Measurements from ENCODE around the gene PPFIA2.

PPFIA2 gene

DNA sequence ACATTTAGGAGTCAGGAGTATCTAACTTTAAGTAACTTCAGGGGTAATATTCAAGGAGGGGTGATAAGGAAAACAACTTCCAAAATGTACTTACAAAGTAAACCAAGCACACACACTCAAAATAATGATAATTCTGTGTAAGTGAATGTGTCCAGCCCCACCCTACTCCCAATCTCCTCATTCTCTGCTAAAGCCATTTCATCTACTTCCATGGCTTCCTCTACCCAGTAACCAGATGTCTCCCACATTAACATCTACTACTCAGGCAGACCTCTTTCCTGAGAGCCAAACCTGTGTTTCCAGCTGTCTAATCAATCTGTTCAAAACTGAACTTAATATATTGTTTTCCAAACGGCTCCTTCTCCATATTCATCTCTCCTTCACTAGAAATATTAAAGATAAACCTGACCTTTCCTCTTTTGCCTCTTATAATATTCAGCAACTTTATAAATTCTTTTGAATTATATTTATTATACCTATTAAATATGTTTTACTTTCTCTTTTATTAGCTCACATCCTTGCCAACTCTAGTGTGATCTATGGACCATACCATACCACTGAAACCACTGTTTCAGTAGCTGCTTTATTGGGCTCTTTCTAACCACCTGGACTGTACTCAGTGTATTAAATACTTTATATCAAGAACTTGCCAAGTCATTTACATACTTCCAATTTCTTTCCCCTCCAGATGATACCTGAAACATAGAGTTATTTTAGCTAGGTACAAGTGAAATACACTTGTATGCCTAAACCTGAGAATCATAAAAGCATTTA, 170.7 kb downstream of the PPFIA2 start:
- FAIRE-seq: no peak
- TF ChIP-seq POLR2A (IDR thresholded peaks at IDR 0.05; ENCODE audit: low read depth, low read length) (no peak), POLR2AphosphoS5 (IDR thresholded peaks at IDR 0.05; ENCODE audit: low read depth, low read length) (no peak), TAF1 (IDR thresholded peaks at IDR 0.05; ENCODE audit: borderline replicate concordance, low read depth, low read length) (no peak)
- no peak for DNase-seq (ENCODE audit: insufficient read length)

DNA sequence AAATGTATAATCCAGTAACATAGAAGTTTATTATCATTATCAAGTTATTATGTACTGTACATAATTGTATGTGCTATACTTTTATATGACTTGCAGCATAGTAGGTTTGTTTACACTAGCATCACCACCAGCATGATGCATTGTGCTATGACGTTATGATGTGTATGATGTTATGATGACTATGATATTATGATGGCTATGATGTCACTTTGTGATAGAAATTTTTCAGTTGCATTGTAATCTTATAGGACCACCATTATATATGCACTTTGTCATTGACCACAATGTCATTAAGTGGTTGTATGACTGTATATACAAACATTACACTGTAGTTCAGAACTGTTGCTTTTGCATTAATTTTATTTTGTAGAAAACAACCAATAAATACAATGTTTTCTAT, 173.4 kb downstream of the PPFIA2 start:
- no peak for TF ChIP-seq TAF1 (IDR thresholded peaks at IDR 0.05; ENCODE audit: borderline replicate concordance, low read depth, low read length)
- no peak for TF ChIP-seq POLR2A (IDR thresholded peaks at IDR 0.05; ENCODE audit: low read depth, low read length)
- TF ChIP-seq POLR2AphosphoS5 (IDR thresholded peaks at IDR 0.05; ENCODE audit: low read depth, low read length): no peak
- FAIRE-seq (no peak), DNase-seq (ENCODE audit: insufficient read length) (no peak)

DNA sequence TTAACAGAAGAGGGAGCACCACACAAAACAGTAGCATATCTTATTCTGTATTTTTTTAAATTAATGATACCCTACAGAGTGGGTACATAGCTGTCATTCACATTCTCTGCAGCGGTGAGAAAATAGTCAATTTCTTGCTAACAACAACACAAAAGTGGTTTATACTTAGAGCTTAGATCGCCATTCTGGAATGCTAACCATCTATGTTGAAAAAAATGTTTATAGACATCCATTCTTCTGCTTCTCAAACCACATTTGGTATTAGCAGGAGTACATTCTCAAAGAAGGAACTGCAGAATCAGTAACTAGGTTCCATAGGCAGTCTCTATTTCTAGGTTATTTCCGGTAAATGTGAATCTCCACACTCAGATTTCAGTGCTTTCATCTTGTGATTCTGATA, 185.9 kb downstream of the PPFIA2 start:
- FAIRE-seq (no peak), DNase-seq (ENCODE audit: insufficient read length) (no peak)
- no peak for TF ChIP-seq POLR2A (IDR thresholded peaks at IDR 0.05; ENCODE audit: low read depth, low read length)
- no peak for TF ChIP-seq TAF1 (IDR thresholded peaks at IDR 0.05; ENCODE audit: borderline replicate concordance, low read depth, low read length)
- TF ChIP-seq POLR2AphosphoS5 (IDR thresholded peaks at IDR 0.05; ENCODE audit: low read depth, low read length): no peak

DNA sequence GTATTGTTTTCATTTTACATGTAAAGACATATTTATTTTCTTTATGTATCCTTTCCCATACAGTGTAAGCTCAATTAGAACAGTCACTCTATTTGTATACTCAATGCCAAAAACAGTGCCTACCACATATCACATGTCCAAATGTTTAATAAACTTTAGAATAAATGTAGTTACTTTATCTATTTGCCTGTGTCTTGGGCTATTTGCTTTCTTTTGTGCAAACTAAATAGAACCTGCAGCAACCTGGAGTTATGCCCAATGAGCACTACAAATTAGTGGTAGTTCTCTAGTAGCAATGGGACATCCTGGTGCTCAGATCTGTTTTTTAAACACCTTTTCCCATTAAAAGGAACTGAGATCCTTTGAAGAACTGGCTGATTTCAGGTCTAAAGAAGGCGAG, 186.7 kb downstream of the PPFIA2 start:
- DNase-seq (ENCODE audit: insufficient read length) (no peak), FAIRE-seq (no peak)
- TF ChIP-seq TAF1 (IDR thresholded peaks at IDR 0.05; ENCODE audit: borderline replicate concordance, low read depth, low read length) (no peak), POLR2AphosphoS5 (IDR thresholded peaks at IDR 0.05; ENCODE audit: low read depth, low read length) (no peak)

DNA sequence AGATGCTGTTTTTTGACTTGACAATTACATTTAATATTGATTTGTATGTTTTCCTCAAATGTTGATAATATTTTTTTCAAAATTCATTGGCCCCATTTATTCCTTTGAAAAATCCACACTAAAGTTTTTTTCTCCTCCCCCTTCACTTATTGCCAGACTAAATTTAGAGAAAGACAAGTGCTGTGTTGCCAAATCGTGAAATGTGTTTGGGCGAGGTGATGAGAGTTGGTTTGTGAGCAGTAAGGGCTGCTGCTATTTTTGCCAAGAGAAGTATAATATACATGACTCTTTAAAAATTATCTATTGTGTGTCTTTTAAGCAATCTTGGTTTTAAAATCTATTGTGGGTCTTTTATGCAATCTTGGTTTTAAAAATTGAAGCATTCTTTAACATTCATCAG, 188.9 kb downstream of the PPFIA2 start:
- FAIRE-seq (no peak), DNase-seq (ENCODE audit: insufficient read length) (no peak)
- TF ChIP-seq POLR2A (IDR thresholded peaks at IDR 0.05; ENCODE audit: low read depth, low read length) (no peak), TAF1 (IDR thresholded peaks at IDR 0.05; ENCODE audit: borderline replicate concordance, low read depth, low read length) (no peak), POLR2AphosphoS5 (IDR thresholded peaks at IDR 0.05; ENCODE audit: low read depth, low read length) (no peak)

DNA sequence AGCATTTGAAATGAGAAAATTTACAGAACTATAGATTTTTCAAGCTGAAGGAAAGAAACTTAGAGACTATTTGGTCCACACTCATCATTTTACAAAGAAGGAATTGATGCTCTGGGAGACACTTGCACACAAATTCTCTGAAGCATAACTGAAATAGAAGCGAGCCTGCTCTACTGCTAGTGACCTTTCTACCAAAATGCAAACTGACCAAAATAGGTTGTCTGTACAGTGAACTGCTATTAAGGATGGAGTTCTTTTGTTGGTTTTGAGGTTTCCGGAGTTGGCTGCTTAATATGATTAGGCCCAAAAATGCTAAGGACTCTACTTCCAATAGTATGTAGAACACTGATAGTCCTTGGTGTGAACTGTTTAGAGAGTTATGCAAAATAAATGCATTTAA, 194.9 kb downstream of the PPFIA2 start:
- FAIRE-seq (no peak), DNase-seq (ENCODE audit: insufficient read length) (no peak)
- TF ChIP-seq POLR2A (IDR thresholded peaks at IDR 0.05; ENCODE audit: low read depth, low read length) (no peak), TAF1 (IDR thresholded peaks at IDR 0.05; ENCODE audit: borderline replicate concordance, low read depth, low read length) (no peak), POLR2AphosphoS5 (IDR thresholded peaks at IDR 0.05; ENCODE audit: low read depth, low read length) (no peak)

DNA sequence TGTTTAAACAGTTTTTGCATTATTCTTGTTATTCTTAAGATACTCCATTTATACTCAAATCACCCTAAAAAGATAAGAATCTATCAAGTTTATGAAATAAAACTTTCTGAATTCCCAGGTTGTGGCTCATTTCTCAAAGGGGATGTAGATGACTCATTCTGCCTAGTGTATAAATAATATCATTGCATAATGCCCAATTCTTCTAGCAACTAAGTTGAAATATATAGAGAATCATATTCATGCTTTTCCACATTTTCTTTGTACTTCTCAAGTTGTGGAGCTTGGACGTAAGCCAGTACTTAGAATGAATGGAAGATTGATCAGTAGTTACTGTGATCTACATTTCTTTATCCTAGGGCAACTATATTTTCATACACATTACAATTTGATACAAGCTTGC, 201.1 kb downstream of the PPFIA2 start:
- FAIRE-seq: no peak
- DNase-seq (ENCODE audit: insufficient read length): no peak
- no peak for TF ChIP-seq TAF1 (IDR thresholded peaks at IDR 0.05; ENCODE audit: borderline replicate concordance, low read depth, low read length)
- no peak for TF ChIP-seq POLR2A (IDR thresholded peaks at IDR 0.05; ENCODE audit: low read depth, low read length)
- TF ChIP-seq POLR2AphosphoS5 (IDR thresholded peaks at IDR 0.05; ENCODE audit: low read depth, low read length): no peak

DNA sequence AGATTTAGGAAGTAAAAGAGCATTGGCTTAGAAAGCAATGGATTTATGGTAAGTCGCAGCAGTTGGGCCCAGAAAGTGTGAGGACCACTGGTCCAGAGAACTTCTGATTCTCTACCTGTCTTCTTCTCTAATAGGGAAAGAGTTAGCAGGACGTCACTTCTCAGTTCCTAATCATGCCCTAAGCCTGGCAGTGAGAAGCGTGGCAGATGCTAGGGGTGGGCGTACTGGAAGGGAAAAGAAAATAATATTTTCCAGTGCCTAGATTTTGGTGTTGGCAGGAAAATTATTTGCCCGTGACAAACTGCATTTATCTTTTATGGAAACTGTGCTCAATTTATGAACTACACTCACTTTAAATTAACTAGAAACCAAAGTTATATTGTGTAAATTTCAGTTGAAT, 212.3 kb downstream of the PPFIA2 start:
- FAIRE-seq (no peak), DNase-seq (ENCODE audit: insufficient read length) (no peak)
- TF ChIP-seq POLR2AphosphoS5 (IDR thresholded peaks at IDR 0.05; ENCODE audit: low read depth, low read length) (no peak), TAF1 (IDR thresholded peaks at IDR 0.05; ENCODE audit: borderline replicate concordance, low read depth, low read length) (no peak), POLR2A (IDR thresholded peaks at IDR 0.05; ENCODE audit: low read depth, low read length) (no peak)

DNA sequence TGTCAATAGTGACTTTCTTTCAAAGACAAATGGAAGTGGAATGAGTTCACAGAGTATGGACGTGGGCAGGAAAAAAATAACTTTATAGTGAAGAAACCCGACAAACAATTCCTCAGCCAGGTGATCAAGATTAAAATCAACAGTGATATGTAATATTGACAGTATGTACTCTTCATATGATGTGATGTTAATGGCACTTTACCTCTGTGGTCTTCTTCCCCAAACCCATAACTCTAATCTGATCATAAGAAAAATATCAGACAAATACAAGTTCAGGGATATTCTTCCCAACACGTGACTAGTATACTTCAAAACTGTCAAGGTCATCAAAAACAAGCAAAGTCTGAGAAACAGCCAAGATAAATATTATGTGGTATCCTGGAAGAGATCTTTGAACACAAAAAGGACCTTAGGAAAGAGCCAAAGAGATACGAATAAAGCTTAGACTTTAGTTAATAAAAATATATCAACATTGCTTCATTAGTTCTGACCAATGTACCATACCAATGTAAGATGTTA, 215.5 kb downstream of the PPFIA2 start:
- DNase-seq (ENCODE audit: insufficient read length) (no peak), FAIRE-seq (no peak)
- TF ChIP-seq POLR2AphosphoS5 (IDR thresholded peaks at IDR 0.05; ENCODE audit: low read depth, low read length) (no peak), POLR2A (IDR thresholded peaks at IDR 0.05; ENCODE audit: low read depth, low read length) (no peak), TAF1 (IDR thresholded peaks at IDR 0.05; ENCODE audit: borderline replicate concordance, low read depth, low read length) (no peak)

DNA sequence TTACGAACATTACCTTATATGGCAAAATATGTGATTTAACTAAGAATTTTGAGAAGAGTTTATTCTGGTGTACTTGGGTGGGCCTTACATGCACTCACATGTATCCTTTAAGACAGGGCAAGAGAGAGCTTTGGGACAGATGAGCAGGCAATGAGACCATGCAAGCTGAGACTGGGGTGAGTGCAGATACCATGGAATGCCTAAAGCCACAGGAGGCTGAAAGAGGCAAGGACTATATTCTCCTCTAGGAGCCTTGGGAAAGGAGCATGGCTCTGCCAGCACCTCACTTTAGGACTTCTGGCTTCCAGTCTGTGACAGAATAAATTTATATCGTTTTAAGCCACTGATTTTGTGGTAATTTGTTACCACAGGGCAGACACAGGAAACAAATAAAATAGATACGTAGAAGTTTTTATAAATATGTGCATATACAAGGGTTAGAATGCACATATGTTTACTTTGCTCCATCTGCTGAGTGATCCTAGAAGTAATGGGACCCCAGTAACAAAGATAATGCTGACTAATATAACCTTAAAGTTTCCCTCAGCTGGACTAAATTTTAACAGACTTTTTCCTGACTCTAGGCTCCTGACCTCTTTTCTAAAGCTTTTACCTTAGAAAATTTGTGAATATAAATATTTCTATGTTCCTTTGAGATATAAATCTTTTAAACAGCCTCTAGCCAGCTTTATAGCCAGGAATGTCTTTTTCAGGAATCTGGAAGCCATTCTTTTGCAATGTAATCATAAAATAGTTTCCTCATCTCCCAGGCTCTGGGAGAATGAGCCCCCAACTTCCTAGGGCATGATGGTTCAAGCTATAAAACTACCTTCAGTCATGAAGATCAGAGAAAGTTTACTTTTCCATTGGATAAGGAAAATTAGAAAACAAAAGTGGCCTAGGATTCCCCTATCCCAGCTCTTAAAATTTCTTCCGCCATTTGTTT, 216.8 kb downstream of the PPFIA2 start:
- no peak for DNase-seq (ENCODE audit: insufficient read length)
- FAIRE-seq: no peak
- TF ChIP-seq TAF1 (IDR thresholded peaks at IDR 0.05; ENCODE audit: borderline replicate concordance, low read depth, low read length) (no peak), POLR2A (IDR thresholded peaks at IDR 0.05; ENCODE audit: low read depth, low read length) (no peak), POLR2AphosphoS5 (IDR thresholded peaks at IDR 0.05; ENCODE audit: low read depth, low read length) (no peak)

DNA sequence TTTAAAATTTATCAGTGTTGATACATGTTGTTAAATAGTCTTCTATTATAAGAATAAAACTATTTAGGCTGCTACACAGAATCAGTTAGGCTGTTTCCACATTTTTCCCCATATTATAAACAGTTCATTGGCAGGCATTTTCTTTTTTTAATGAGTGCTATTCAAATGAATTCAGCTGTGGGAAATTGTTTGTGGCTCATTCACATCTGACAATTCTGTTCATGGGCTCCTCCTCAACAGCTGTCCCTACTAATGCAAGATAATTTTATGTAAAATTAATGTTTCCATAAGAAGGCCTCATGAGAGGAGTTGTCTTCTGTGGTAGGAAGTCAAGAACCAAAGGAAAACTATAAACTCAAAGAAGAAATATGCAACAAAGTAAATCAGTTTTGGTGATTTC, 218.0 kb downstream of the PPFIA2 start:
- no peak for TF ChIP-seq TAF1 (IDR thresholded peaks at IDR 0.05; ENCODE audit: borderline replicate concordance, low read depth, low read length)
- TF ChIP-seq POLR2A (IDR thresholded peaks at IDR 0.05; ENCODE audit: low read depth, low read length): no peak
- TF ChIP-seq POLR2AphosphoS5 (IDR thresholded peaks at IDR 0.05; ENCODE audit: low read depth, low read length): no peak
- FAIRE-seq: no peak
- no peak for DNase-seq (ENCODE audit: insufficient read length)

Data from GM12892 (cell line).